Renal pelvis (tissue), 4 donors: ENCODE measurements around the gene DPYD. TPM values are rescaled to one million over a fixed set of nuclear protein-coding genes. Genes with fewer than 3 reads are reported as not detected.

ENCODE experiments used
- DNase-seq: peaks from one replicate; pipeline ENCODE4 v3.0.0-alpha.2; 2013
- polyA plus RNA-seq, 3 donors: library from polyadenylated mRNA; unstranded; fragments of 120-200 nt; gene quantifications; one replicate each; pipeline ENCODE4 v1.2.1, GENCODE V29; 2013; ENCODE audit not compliant: insufficient read length in 3 of 3

Gene DPYD
- polyA plus RNA-seq, 3 donors, result 9.8 to 13.8 (median 12.2) TPM

DNA sequence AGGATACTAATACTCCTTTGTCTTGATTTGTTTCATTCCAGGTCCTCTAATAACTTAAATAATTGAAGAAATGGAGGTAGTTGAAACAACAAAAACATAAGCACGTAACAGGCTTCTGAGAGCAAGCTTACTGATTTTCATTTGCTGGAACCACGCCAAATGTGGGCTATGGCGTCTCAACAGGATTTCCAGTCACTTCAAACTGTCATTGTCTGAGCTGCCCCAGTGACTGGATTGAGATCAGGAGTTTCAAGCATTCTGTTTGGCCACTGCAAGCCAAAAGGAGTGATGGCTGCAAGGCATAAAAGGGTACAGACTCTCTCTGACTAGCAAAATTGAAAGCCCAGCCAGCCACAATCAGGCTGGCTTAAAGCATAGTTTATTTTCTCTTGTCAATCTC, 289.9 kb downstream of the DPYD start:
- DNase-seq, result no peak

DNA sequence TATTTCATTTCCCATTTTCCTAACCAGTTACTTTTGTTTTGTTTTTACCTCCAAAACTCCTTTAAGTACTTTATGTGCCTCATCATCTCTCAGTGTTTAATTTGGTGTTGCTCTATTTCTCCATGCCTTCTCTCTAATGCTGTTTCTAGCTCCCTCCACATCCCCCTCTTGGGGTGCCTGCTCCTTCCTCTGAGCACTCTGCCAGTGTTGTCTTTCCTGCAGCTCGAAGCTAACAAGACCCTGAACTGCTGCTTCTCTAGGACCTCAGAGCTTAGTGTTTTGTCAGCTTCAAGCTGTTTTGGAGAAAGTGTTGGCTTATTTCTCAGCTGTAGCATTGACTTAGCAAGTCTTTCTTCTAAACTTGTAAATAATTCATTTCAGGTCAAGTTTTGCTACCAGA, 290.6 kb downstream of the DPYD start:
- DNase-seq, result no peak

DNA sequence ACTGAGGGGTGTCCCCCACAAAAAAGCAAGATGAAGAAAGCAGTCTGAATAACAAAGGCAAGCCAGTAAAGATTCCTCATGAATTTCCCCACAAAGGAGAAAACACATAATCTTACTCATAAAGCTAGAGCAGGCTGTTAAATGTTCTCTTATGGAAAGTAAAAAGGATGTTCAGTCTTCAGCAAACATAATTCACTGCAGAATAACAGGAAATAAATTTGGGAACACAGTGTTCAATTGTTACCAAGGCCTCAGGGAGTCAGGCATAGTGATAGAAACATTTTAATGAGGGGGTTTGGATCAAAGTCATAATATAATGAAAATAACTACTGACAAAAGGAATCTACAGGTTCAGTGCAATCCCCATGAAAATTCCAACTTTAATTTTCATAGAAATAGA, 297.6 kb downstream of the DPYD start:
- DNase-seq, result no peak

- no peak for DNase-seq
Measured at GRCh38 chr1:97621955-97622354, 298.9 kb downstream of the DPYD start.

DNA sequence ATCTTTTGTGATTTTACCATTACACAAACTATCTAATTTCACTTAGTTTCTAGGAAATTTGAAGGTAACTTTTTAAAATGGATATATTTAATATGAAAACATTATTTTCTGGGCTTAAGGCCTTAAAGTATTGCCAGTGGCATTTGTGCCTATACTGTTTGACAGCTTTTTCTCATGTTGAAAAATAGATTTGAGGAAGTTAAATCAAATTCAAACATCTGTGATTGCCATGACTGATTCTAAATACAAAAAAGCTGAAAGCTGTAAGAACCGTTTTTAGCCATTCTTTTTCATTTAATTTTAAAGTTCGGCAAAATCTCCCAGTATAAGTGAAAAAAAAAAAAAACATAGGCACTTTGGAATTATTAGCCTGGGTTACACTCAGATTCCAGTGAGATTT, 301.1 kb downstream of the DPYD start:
- no peak for DNase-seq

GRCh38 chr1:97610748-97611147, 310.1 kb downstream of the DPYD start:
- DNase-seq, result no peak

DNA sequence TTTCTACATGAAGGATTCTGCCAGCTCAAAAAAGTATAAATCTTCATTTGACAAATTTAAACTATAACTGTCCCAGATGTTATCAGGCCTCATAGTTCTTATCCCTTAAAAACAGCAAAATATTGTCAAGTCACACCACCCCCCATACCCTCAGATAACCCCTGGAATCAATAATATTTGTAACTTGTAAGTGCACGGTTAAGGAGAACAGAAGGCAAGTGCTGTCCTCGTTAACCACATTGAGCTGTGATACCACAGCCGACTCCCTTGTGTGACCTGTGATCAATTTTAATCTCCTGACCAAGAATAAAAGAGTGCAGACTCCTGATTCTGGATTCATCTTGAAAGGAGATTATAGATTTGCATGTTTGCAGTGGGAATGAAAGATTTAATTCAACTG, 310.7 kb downstream of the DPYD start:
- no peak for DNase-seq

- DNase-seq, result no peak
Measured at GRCh38 chr1:97608272-97608671, 312.6 kb downstream of the DPYD start.

GRCh38 chr1:97603776-97604175, 317.1 kb downstream of the DPYD start:
- peak; percentile 2 for DNase-seq

GRCh38 chr1:97603218-97603617, 317.6 kb downstream of the DPYD start:
- no peak for DNase-seq

DNA sequence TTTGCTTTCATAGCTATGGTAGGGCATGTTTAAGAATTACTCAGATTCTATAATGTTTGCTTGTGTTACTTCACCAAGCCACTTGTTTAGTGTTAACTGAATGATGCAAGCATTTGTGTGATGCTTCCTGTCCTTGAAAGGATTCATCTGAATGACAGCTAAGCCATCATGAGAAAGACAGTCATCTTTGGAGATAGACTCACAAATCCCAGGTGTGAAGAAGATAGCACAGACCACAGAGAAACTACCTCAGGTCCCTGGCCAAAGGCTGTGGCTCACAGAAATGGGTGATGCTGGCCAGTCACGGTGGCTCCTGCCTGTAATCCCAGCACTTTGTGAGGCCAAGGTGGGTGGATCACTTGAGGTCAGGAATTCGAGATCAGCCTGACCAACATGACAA, 321.4 kb downstream of the DPYD start:
- DNase-seq, result no peak

- no peak for DNase-seq
Measured at GRCh38 chr1:97593192-97593591, 327.6 kb downstream of the DPYD start.

GRCh38 chr1:97588772-97589171, 332.1 kb downstream of the DPYD start:
- DNase-seq, result no peak

DNA sequence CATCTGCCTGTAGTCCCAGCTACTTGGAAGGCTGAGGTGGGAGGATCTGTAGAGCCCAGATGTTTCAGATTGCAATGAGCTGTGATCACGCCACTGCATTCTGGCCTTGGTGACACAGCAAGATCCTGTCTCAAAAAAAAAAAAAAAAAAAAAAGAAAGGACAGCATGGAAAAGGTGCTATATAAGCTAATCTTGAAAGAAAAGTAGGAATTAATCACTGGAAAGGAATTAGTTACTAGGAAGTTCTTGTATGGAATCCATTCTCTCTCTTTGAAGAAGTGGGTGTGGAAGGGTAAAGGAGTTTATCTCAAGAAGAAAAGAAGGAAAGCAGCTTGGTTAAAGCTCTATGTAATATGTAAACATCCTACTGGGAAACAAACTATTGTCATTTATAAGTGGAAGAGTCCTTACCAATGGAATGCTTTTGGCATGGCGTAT, 339.2 kb downstream of the DPYD start:
- DNase-seq, result no peak

- DNase-seq, result no peak
Measured at GRCh38 chr1:97577613-97578012, 343.2 kb downstream of the DPYD start.

- DNase-seq, result no peak
Measured at GRCh38 chr1:97573553-97573952, 347.3 kb downstream of the DPYD start.

DNA sequence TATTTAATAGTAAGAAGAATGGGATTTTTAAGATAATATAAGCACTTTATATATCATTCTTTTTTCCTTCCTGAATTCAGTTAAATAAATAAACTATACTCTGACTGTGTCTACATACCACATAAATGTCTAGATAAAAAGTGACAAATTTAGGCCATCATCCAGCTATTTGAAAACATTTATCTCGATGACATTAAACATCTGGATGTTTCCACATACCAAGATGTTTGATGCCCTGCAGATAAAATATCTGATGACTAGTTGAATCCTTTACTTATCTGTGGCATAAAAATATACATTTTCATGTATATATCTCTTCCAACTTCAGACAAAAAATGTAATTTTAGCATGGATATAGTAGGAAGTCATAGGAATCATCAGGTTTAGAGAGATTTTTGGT, 348.3 kb downstream of the DPYD start:
- no peak for DNase-seq

- no peak for DNase-seq
Measured at GRCh38 chr1:97571760-97572159, 349.1 kb downstream of the DPYD start.

DNA sequence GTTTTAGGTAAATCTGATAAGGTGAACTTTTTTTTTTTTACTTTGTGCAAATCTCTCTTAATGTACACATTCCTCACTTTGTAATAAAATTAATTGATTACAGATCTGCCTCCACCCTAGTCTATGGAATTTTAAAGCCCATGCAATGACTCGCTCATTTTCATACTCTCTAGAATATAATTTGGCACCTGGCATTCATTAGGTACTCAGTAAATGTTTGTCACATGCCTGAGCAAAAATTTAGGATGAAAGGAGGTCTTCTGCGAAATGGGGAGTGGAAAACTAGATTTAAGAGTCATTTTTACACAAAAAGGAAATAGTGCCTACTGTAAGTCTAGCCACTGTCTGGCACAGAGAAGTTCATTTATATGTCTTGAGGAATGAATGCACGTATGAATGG, 350.1 kb downstream of the DPYD start:
- DNase-seq, result no peak

DNA sequence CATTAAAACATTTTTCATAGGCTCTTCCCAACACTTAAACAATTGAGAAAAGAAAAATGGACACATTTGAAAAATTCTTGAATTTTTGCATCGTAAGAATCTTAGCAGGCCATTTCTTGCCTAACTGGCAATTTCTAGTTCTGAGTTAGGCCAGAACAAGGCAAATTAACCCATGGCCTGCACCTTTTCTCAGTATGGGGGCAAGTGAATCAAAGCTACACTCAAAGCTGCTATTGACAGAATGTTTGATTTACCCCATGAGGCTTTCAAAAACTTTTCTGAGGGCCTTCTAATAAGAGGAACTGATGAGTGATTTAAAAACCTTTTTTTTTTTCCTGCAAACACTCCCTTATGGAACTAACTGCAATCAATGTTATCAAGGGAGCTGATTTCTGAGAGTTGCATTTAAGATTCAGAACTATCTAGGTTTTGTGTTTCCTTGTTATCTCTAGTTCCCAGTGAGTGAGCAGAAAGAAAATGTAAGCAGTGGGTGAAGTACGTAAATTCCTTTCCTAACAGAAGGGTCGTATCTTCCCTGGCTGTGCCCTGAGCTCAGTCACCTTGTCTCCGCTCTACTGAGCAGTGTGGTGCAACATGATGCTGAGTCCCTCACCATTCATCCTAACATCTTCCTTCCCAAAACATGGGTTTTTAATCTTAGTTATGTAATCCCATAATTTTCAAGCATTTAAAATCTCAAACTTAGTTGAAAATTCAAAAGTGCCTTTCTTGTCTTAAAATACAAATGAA, 353.7 kb downstream of the DPYD start:
- DNase-seq, result peak; percentile 3

- DNase-seq, result no peak
Measured at GRCh38 chr1:97565886-97566285, 354.9 kb downstream of the DPYD start.

DNA sequence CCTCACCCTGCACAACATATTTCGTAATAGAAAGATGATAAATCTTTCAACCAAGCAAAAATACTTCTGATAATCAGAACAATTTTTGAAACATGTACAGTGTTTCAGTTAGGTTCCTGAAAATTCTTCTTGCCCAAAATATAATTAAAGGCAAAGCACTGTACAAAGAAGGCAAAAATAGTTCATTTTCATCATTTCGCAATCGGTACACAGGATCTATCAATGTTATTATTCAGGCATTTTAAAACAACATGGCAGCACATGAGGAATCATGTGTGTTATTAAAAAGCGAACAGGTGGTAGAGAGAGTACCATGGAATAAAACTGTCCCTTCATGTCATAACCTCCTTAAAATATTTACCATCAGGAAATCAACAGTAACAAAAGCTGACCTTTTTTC, 356.9 kb downstream of the DPYD start:
- no peak for DNase-seq

DNA sequence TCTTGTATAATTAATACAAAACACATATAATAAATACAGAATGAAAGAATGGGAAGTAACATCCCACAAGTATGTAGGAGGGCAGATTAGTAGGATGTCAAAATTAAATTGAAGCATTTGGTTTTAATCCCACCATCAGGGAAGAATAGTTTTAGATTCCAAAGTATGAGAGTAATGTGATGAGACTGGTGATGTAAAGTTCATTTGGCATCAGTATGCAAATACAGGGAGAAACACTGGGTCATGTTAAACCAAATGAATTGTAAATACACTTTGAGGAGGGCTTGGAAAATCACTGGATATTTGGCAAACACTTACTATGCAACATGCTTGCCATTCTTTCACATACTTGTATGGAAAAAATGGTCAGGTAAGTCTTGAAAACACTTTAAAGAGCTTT, 358.8 kb downstream of the DPYD start:
- no peak for DNase-seq

DNA sequence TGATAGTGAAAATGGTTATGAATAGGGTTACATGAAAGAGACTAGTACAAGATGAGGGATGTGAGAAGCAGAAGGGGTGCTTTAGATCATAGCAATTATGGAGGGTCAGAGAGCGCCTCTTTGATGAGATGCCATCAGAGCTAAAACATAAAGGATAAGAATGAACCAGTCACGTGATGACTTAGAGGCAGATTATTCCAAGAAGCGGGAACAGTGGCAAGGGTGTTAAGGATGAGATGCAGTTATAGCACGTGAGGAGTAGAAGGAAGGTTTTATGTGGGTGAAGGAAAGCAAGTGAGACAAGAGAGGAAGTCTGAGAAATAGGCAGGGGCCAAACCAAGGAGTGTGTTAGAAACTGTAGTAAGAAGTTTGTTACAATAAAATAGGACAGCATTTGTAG, 360.1 kb downstream of the DPYD start:
- no peak for DNase-seq
